GM23338 (cell line): ENCODE measurements around the gene HRH3. TPM values are rescaled to one million over a fixed set of nuclear protein-coding genes. Genes with fewer than 3 reads are reported as not detected.

Experiments
- ATAC-seq: fragments of 200-7000 bp; cut with Tn5 transposase; 3 replicates; pipeline ENCODE4 v1.9.1; 2020
- DNase-seq: peaks from one replicate; pipeline ENCODE4 v3.0.0-alpha.2; 2015; ENCODE audit warnings: low spot score
- H2AFZ ChIP-seq: fragments of 200-600 bp; sonication (generic); 2 replicates; pipeline ENCODE4 v1.8.0; 2016; ENCODE audit warnings: antibody characterized with exemption, mild to moderate bottlenecking, moderate library complexity
- H3F3A ChIP-seq: fragments of 200-600 bp; sonication (generic); replicated peaks from 2 replicates; pipeline ENCODE4 v1.8.0; 2017; ENCODE audit warnings: antibody characterized with exemption, mixed run types, low read depth
- H3K27ac ChIP-seq: fragments of 200-600 bp; sonication (generic); 2 replicates; pipeline ENCODE4 v1.6.1; 2016; ENCODE audit warnings: low read depth
- H3K27me3 ChIP-seq: fragments of 200-600 bp; sonication (generic); 2 replicates; pipeline ENCODE4 v1.8.0; 2016; ENCODE audit warnings: mild to moderate bottlenecking, mixed run types, moderate library complexity; ENCODE audit not compliant: insufficient read depth
- H3K36me3 ChIP-seq: fragments of 200-600 bp; sonication (generic); 2 replicates; pipeline ENCODE4 v1.8.0; 2016; ENCODE audit warnings: mild to moderate bottlenecking; ENCODE audit not compliant: insufficient read depth
- H3K4me1 ChIP-seq: fragments of 200-600 bp; sonication (generic); 2 replicates; pipeline ENCODE4 v1.8.0; 2016; ENCODE audit warnings: mild to moderate bottlenecking, moderate library complexity; ENCODE audit not compliant: insufficient read depth
- H3K4me2 ChIP-seq: fragments of 200-600 bp; sonication (generic); 2 replicates; pipeline ENCODE4 v1.7.1; 2017; ENCODE audit warnings: mixed run types
- H3K4me3 ChIP-seq: fragments of 200-600 bp; sonication (generic); 2 replicates; pipeline ENCODE4 v1.6.1; 2016; ENCODE audit warnings: mixed run types
- H3K79me2 ChIP-seq: fragments of 200-600 bp; sonication (generic); replicated peaks from 2 replicates; pipeline ENCODE4 v1.8.0; 2017; ENCODE audit warnings: mild to moderate bottlenecking; ENCODE audit not compliant: insufficient read depth
- H3K9me2 ChIP-seq: fragments of 200-600 bp; sonication (generic); 2 replicates; pipeline ENCODE4 v1.8.0; 2017; ENCODE audit not compliant: insufficient read depth
- H4K20me1 ChIP-seq: fragments of 200-600 bp; sonication (generic); replicated peaks from 2 replicates; pipeline ENCODE4 v1.8.0; 2017; ENCODE audit warnings: mild to moderate bottlenecking; ENCODE audit not compliant: insufficient read depth
- H3K27ac Mint-ChIP-seq: 2 replicates; pipeline ENCODE4 v1.8.0; 2020; ENCODE audit warnings: inconsistent platforms, mild to moderate bottlenecking, moderate library complexity, mixed read lengths
- H3K27me3 Mint-ChIP-seq: 3 replicates; pipeline ENCODE4 v1.8.0; 2022; ENCODE audit warnings: low read depth, mild to moderate bottlenecking, moderate library complexity, mixed read lengths, inconsistent platforms; ENCODE audit not compliant: insufficient read depth, poor library complexity
- H3K36me3 Mint-ChIP-seq: 3 replicates; pipeline ENCODE4 v1.8.0; 2021; ENCODE audit warnings: low read depth, mild to moderate bottlenecking, inconsistent platforms, moderate library complexity, mixed read lengths
- H3K4me1 Mint-ChIP-seq: 3 replicates; pipeline ENCODE4 v1.8.0; 2020; ENCODE audit warnings: mild to moderate bottlenecking, inconsistent platforms, mixed read lengths
- H3K4me3 Mint-ChIP-seq: 3 replicates; pipeline ENCODE4 v1.8.0; 2021; ENCODE audit warnings: moderate library complexity, mild to moderate bottlenecking, inconsistent platforms, mixed read lengths
- H3K9me3 Mint-ChIP-seq: 3 replicates; pipeline ENCODE4 v1.8.0; 2020; ENCODE audit warnings: moderate library complexity, mild to moderate bottlenecking, inconsistent platforms, mixed read lengths
- CREB1 ChIP-seq: fragments of 250-450 bp; sonication (Bioruptor Pico); IDR thresholded peaks from 2 replicates; pipeline ENCODE4 v1.5.0; 2020; ENCODE audit warnings: low read depth, mild to moderate bottlenecking, moderate library complexity
- CTCF ChIP-seq, 2 experiments: fragments of 200-600 bp in 1 of 2; sonication (generic) in 1 of 2; conservative IDR thresholded peaks; 2 replicates each; pipeline versions ENCODE4 v1.5.1 to v1.6.1; 2016 to 2017; ENCODE audit warnings: antibody characterized with exemption in 2 of 2, low read depth in 2 of 2, mild to moderate bottlenecking in 2 of 2, moderate library complexity in 1 of 2
- ETS1 ChIP-seq: IDR thresholded peaks from 2 replicates; pipeline ENCODE4 v1.6.1; 2016; ENCODE audit warnings: antibody characterized with exemption
- EZH2phosphoT487 ChIP-seq: fragments of 200-600 bp; sonication (generic); IDR thresholded peaks from one replicate; pipeline ENCODE4 v1.8.1; 2018; ENCODE audit warnings: antibody characterized with exemption; ENCODE audit not compliant: unreplicated experiment
- JUNB ChIP-seq: IDR thresholded peaks from one replicate; pipeline ENCODE4 v1.6.1; 2016; ENCODE audit warnings: antibody characterized with exemption; ENCODE audit not compliant: unreplicated experiment
- NANOG ChIP-seq: IDR thresholded peaks from 2 replicates; pipeline ENCODE4 v1.6.1; 2016; ENCODE audit warnings: antibody characterized with exemption, borderline replicate concordance
- REST ChIP-seq: IDR thresholded peaks from one replicate; pipeline ENCODE4 v1.6.1; 2018; ENCODE audit warnings: antibody characterized with exemption; ENCODE audit not compliant: unreplicated experiment
- STAT1 ChIP-seq: IDR thresholded peaks from one replicate; pipeline ENCODE4 v1.6.1; 2016; ENCODE audit warnings: antibody characterized with exemption; ENCODE audit not compliant: unreplicated experiment
- ZNF114 ChIP-seq: fragments of 250-450 bp; sonication (Bioruptor Pico); IDR thresholded peaks from 2 replicates; pipeline ENCODE4 v1.5.0; 2020; ENCODE audit warnings: mild to moderate bottlenecking, moderate library complexity
- ZNF331 ChIP-seq: fragments of 250-450 bp; sonication (Bioruptor Pico); IDR thresholded peaks from 2 replicates; pipeline ENCODE4 v1.5.0; 2020; ENCODE audit warnings: low read depth, mild to moderate bottlenecking, moderate library complexity
- polyA plus RNA-seq: library from polyadenylated mRNA; unstranded; fragments of >200 nt; fragmentation: Nextera tagmentation; extraction: Ambion mirVana; gene quantifications from 2 replicates; pipeline ENCODE4 v1.2.1, GENCODE V29; 2016
- total RNA-seq: library from RNA; depleted of rRNA; stranded (reverse); fragments of >200 nt; shearing (Covaris generic); gene quantifications from 2 replicates; pipeline ENCODE4 v1.2.3, GENCODE V29; 2014

Gene HRH3
- total and polyA plus RNA-seq, 2 experiments from 2014 or later: 1.5 to 5.2 TPM

DNA sequence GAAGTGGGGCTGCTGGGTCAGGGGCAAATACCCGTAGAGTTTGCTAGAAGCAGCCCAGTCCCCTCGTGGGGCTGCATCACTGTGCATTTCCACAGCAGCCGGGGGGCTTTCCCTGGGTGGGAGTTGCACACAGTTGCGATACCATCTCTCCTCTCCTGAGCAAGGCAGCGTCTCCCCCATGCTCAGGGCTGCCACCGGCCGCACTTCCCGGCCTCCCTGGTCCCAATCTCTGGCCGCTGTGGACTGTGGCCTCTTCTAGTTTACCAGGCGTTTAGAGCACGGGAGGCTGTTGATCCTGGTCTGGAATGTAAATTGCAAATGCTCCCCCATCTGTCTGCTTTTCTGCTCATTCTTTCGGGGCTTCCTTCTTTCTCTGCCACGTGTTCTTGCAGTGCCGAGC lies 49.3 kb upstream of the HRH3 start (continued):
- TF ChIP-seq CTCF (conservative IDR thresholded peaks at IDR 0.05; ENCODE audit: low read depth in 2 of 2) (no peak), STAT1 (no peak), JUNB (no peak), NANOG (no peak), ETS1 (no peak), CREB1 (CRISPR knock-in tag) (no peak)

GRCh38 chr20:62268228-62268900 lies 48.3 kb upstream of the HRH3 start:
- ATAC-seq (no peak), DNase-seq (no peak)
- H3K9me3 Mint-ChIP-seq: peaks cover 13% of the 10 kb centered on the region; the same call in 2 of the 3 replicates
- H3K27ac ChIP-seq: no peak overlapping the region
- no peaks in the 10 kb centered on the region for H3K79me2 ChIP-seq
- no peak overlapping the region for H3K4me2 ChIP-seq
- H3K36me3 ChIP-seq: peaks cover 16% of the 10 kb centered on the region
- no peaks in the 10 kb centered on the region; the same call in 1 of the 2 replicates for H4K20me1 ChIP-seq
- peaks cover 3% of the 10 kb centered on the region; the same call in 1 of the 3 replicates for H3K4me1 Mint-ChIP-seq
- no peak overlapping the region for H2AFZ ChIP-seq
- H3K36me3 Mint-ChIP-seq: peaks cover 45% of the 10 kb centered on the region
- TF ChIP-seq STAT1 (no peak), CREB1 (CRISPR knock-in tag) (no peak), JUNB (no peak), ZNF331 (no peak), NANOG (no peak), CTCF (conservative IDR thresholded peaks at IDR 0.05; ENCODE audit: low read depth in 2 of 2) (no peak), ZNF114 (no peak), EZH2phosphoT487 (no peak), REST (no peak)
- H3K27ac Mint-ChIP-seq: no peak overlapping the region
- no peaks in the 10 kb centered on the region for H3K9me2 ChIP-seq
- no peaks in the 10 kb centered on the region for H3F3A ChIP-seq
- no peak overlapping the region for H3K4me3 Mint-ChIP-seq
- no peak overlapping the region for H3K4me3 ChIP-seq
- peaks cover 2% of the 10 kb centered on the region for H3K27me3 Mint-ChIP-seq
- H3K4me1 ChIP-seq: no peaks in the 10 kb centered on the region
- H3K27me3 ChIP-seq: no peaks in the 10 kb centered on the region
